AG20443 (cell line): ENCODE measurements around the gene GPRASP2.
"Not testable (repeated sequence)": the region's sequence is repeated elsewhere in the genome, so short reads cannot be mapped to it uniquely, and the experiment has no call there.

Source experiments
- DNase-seq: peaks from one replicate; pipeline ENCODE4 v3.0.0; 2012; ENCODE audit warnings: low spot score, mixed read lengths

Gene GPRASP2

DNA sequence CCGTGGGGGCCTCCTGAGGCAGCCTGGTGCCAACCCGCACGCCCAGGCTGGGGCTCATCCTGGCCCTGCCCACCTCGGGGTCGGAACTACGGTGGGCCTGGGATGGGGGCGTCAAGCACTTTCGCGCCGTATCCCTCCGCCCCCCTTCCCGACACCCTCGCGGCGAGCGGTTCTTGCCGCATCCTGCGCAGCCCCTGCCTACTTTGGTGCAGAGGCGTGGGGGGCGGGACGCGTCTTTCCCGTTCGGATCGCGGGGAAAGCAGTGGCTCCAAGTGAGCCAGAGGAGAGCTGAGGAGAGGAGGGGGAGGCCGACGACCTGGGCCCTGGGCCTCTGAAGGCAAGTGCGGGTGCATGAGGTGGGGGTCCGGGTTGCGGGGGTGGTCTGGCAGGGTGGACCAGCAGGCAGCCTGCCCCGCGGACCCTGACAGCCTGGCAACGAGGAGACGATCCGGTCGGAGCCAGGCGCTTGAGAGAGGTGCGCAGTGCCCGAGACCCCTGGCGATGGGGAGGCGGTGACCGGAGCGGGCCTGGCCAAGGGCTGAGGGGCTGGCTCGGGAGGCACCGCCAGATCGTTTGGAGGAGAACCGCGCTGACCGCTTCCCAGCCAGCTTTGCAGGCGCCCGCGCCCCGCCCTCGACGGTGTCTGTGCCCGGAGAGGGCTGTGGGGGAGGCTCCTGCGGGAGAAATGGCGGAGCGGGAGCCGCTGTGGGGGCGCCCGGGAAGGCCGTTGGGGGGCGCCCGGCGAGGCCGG, at the start of gene GPRASP2:
GPRASP2 (plus strand) TSS at position 233 of the 751 bp plus-strand sequence. CDS start 2,422 bp downstream, outside the sequence.
- peak; percentile 55 for DNase-seq

DNA sequence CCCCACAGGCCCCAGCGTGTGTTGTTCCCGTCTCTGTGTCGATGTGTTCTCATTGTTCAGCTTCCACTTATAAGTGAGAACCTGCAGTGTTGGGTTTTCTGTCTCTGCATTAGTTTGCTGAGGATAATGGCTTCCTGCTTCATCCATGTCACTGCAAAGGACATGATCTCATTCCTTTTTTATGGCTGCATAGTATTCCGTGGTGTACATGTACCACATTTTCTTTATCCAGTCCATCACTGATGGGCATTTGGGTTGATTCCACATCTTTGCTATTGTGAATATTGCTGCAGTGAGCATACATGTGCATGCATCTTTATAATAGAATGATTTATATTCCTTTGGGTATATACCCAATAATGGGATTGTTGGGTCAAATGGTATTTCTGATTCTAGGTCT, 48.4 kb upstream of the GPRASP2 start:
- DNase-seq, result not testable (repeated sequence)

GRCh38 chrX:102667034-102667433, 45.2 kb upstream of the GPRASP2 start:
- not testable (repeated sequence) for DNase-seq

- no peak for DNase-seq
Observed at GRCh38 chrX:102669526-102669925, 42.7 kb upstream of the GPRASP2 start.

DNA sequence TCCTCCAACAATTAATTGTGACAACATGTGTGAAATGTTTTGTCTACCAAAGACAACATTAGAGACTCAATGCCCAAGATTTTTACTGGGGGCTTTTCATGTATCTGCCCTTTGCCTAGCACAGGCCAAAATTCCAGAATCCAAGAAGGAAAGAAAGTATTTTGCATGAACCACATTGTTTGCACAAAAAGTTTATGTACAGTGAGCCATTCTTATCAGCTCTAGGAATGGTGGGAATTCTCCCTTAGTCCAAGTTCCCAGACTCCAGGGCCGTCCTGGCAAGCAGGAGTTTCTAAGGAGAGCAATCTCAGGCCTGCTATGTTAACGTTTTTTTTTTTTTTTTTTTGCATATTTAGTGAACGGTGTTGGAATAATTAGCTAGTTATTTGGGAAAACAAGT, 39.4 kb upstream of the GPRASP2 start:
- DNase-seq, result no peak

- not testable (repeated sequence) for DNase-seq
Observed at GRCh38 chrX:102677479-102677878, 34.8 kb upstream of the GPRASP2 start.

GRCh38 chrX:102684772-102685520, 27.3 kb upstream of the GPRASP2 start:
- DNase-seq, result no peak

- DNase-seq, result no peak
Observed at GRCh38 chrX:102694749-102695148, 17.5 kb upstream of the GPRASP2 start.

DNA sequence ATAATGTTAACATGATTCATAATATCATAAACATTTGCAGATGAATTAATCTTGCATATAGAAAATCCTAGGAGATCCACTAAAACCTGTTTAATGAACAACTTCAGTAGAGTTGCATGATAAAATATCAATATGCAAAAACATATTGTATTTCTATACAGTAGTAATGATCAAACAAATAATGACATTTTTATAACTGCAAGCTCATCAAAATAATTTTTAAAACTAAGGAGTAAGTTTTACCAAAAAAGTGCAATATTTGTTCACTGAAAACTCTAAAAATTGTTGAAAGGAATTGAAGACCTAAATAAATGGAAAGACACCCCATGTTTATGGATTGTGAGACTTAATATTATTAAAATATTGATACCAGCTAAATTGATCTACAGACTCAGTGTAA, 15.9 kb upstream of the GPRASP2 start:
- DNase-seq, result no peak

DNA sequence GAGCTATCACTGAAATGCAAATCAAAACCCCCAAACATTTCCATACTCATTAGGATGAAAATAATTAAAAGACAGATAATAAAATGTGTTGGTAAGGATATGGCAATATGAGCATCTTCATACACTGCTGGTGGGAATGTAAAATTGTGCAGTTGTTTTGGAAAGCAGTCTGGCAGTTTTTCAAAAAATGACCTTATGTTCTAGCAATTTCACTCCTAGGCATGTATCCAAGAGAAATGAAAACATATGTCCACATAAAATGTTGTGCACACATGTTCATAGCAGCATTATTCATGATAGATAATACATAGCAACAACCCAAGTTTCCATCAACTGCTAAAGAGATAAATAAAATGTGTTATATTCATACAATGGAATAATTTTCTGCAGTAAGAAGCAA, 14.8 kb upstream of the GPRASP2 start:
- no peak for DNase-seq

- no peak for DNase-seq
Observed at GRCh38 chrX:102708900-102709299, 3.3 kb upstream of the GPRASP2 start.

- no peak for DNase-seq
Observed at GRCh38 chrX:102711872-102712215, 404 bp upstream of the GPRASP2 start.

DNA sequence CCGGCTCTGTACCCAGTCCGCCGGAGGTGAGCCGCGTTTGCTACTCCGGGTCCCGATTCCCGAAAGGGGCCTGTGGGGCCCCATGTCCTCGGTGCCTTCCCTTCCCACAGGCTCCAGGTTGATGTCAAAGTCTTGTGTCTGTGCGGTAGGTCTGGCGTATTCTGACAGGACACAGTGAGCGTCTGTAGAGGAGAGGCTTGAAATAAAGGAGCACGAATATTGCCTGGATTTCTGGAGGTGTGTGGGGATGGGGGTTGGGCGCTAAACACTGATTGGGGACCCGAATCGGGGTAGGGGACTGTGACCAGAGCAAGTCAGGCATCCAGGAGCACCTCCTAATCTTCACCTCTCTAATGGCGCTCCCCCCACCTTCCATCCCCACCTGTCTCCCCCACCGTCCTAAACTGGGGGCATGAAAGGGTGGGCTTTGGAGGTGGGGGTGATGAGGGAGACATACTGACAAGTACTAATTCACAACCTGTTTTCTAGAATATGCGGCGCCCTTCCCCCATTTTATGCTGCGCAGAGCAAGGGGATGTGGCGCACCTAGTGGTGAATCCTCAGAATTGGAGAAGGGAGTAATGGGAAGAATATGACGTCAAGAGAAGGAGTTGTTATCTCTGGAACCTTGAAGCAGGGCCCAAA, 855 bp downstream of the GPRASP2 start:
- peak; percentile 54 for DNase-seq

DNA sequence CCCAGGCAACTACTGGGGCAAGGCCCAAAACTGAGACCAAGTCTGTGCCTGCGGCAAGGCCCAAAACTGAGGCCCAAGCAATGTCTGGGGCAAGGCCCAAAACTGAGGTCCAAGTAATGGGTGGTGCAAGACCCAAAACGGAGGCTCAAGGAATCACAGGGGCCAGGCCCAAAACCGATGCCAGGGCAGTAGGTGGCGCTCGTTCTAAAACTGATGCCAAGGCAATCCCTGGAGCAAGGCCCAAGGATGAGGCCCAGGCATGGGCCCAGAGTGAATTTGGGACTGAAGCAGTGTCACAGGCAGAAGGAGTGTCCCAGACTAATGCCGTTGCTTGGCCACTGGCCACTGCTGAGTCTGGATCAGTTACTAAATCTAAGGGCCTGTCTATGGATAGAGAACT, 2.7 kb downstream of the GPRASP2 start:
- peak; percentile 21 for DNase-seq

DNA sequence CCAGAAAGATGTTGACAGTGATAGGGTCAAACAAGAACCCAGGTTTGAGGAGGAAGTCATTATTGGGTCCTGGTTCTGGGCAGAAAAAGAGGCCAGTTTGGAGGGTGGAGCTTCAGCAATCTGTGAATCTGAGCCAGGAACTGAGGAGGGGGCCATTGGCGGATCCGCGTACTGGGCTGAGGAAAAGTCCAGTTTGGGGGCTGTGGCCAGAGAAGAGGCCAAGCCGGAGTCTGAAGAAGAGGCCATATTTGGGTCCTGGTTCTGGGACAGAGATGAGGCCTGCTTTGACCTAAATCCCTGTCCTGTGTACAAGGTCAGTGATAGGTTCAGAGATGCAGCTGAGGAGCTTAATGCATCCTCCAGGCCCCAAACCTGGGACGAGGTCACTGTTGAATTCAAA, 3.7 kb downstream of the GPRASP2 start:
- no peak for DNase-seq

- peak; percentile 79 for DNase-seq
Observed at GRCh38 chrX:102720237-102721168, 8.3 kb downstream of the GPRASP2 start, which contains the start of gene GPRASP3. Gene GPRASP3, plus strand, starts transcription at chrX:102720743. Its CDS starts 28,253 bp downstream, at chrX:102748996.

DNA sequence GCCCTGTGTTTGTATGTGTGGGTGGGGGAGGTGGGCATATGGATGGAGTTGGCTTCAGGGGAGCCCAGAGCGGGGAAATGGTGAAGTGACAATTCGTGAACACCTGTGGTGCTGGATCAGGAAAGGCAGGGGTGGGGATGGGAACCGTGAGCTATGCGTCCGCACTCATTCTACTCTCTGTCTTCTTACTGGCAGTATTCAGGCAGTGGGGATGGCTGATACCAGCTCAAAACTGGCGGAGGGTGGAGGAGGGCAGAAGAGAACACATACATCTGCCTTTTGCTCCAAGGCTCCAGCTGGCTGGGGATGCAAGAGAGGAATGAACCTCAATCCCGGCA, 8.9 kb downstream of the GPRASP2 start:
- not testable (repeated sequence) for DNase-seq

DNA sequence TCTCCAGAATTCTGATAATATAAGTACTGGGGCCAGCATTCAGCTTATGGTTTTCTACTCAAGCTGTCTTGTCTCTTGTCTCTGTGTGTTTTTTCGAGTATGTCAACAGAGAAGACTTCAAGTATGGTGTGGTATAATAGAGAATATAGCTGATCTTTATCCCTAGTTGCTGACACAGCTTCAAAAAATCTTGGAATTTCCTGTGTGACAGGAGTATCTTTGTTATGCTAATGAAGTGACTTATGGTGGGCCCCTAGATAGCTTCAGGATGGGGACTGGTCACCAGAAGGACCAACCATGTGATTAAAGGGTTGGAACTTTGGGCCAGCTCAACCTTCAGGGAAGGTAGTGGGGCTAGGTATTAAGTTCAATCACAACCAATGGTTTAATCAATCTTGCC, 11.2 kb downstream of the GPRASP2 start:
- DNase-seq, result no peak

DNA sequence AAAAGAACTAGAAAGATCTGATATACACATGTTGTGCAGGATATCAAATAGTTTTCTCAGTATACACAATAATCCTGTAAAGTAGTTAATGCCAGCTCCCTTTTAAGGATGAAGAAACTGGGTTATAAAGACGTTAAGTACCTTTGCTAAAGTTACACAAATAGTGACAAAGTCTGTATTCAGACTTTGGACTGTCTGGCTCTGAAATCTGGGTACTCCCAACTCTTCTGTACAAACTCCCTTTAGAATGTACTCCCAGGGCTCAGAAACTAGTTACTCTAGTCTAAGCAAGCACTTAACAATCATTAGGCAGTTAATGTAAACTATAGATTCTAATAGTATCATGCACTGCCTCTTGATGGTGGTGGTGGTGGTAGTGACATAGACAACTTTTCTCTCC, 15.5 kb downstream of the GPRASP2 start:
- DNase-seq, result no peak

DNA sequence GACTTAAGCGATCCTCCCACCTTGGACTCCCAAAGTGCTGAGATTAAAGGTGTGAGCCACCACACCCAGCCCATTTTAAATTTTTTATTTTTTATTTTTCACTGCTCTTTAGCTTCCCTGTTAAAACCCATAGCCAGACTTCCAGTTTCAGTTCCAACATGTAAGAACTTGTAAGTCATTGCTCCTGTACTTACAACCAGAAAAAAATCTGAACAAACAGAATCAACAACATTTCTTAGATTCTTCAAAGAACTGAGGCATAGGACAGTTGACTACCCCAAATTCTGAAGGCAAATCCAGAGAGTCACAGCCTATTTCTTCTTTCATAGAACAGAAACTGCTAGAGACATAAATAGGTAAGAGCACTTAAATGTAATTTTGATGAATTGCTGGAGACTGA, 16.4 kb downstream of the GPRASP2 start:
- no peak for DNase-seq

GRCh38 chrX:102739657-102740056, 27.4 kb downstream of the GPRASP2 start:
- no peak for DNase-seq

DNA sequence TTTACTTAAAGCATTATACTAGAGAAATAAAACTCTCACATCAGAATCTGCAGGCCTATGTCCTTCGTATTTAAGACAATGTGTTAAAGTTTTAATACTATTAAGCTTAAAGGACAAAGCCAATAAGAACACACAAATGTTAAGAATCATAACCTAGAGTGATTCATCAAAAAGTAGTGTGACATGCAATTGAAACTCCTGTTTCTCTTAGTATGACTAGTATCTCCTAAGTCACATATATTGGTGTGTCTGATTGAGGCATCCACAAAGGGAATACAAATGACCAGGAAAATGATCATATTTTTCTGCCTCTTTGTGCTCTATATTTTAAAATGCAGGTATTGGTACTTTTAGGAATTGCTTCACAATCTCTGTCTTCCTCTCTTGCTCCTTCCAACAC, 32.1 kb downstream of the GPRASP2 start:
- DNase-seq, result no peak
